Astrocyte (in vitro differentiated cells and primary cell): ENCODE data around the gene CHST11. TPM values are rescaled to one million over a fixed set of nuclear protein-coding genes. Genes with fewer than 3 reads are reported as not detected.

Experiments
- DNase-seq: peaks from one replicate; pipeline ENCODE4 v3.0.0-alpha.2; 2010; ENCODE audit warnings: low read depth
- FAIRE-seq: peaks from 2 replicates; lab custom pipeline; 2011; peaks lifted over from hg19 to GRCh38; lab: Jason Lieb, UNC
- H2AFZ ChIP-seq: 2 replicates; pipeline ENCODE4 v1.6.0; 2012; ENCODE audit warnings: low read depth, low read length, inconsistent platforms
- H3K27ac ChIP-seq: 2 replicates; pipeline ENCODE4 v1.5.1; 2011; ENCODE audit warnings: low read depth, low read length, inconsistent platforms
- H3K27me3 ChIP-seq: 2 replicates; pipeline ENCODE4 v1.6.0; 2011; ENCODE audit warnings: low read length, inconsistent platforms; ENCODE audit not compliant: insufficient read depth
- H3K36me3 ChIP-seq: 2 replicates; pipeline ENCODE4 v1.5.1; 2011; ENCODE audit warnings: low read length, inconsistent platforms; ENCODE audit not compliant: insufficient read depth
- H3K4me1 ChIP-seq: 2 replicates; pipeline ENCODE4 v1.5.1; 2011; ENCODE audit warnings: low read length, inconsistent platforms; ENCODE audit not compliant: insufficient read depth
- H3K4me2 ChIP-seq: 2 replicates; pipeline ENCODE4 v1.6.0; 2012; ENCODE audit warnings: low read length, inconsistent platforms
- H3K4me3 ChIP-seq: 2 replicates; pipeline ENCODE4 v1.5.1; 2011; ENCODE audit warnings: low read depth, mild to moderate bottlenecking, low read length, inconsistent platforms; ENCODE audit not compliant: insufficient read depth
- H3K79me2 ChIP-seq: 2 replicates; pipeline ENCODE4 v1.6.0; 2012; ENCODE audit warnings: mild to moderate bottlenecking, low read length, inconsistent platforms; ENCODE audit not compliant: insufficient read depth
- H3K9ac ChIP-seq: 2 replicates; pipeline ENCODE4 v1.6.0; 2012; ENCODE audit warnings: mild to moderate bottlenecking, low read length, inconsistent platforms
- H3K9me3 ChIP-seq: 2 replicates; pipeline ENCODE4 v1.5.1; 2012; ENCODE audit warnings: low read depth, mild to moderate bottlenecking, low read length, inconsistent platforms; ENCODE audit not compliant: insufficient read depth
- H4K20me1 ChIP-seq: 2 replicates; pipeline ENCODE4 v1.6.0; 2012; ENCODE audit warnings: low read length, inconsistent platforms; ENCODE audit not compliant: insufficient read depth
- H3K27ac Mint-ChIP-seq: one replicate; pipeline ENCODE4 v1.8.0; 2021; ENCODE audit warnings: mild to moderate bottlenecking, mixed read lengths; ENCODE audit not compliant: unreplicated experiment
- H3K27me3 Mint-ChIP-seq: one replicate; pipeline ENCODE4 v1.8.0; 2021; ENCODE audit warnings: low read depth, mixed read lengths; ENCODE audit not compliant: unreplicated experiment
- H3K36me3 Mint-ChIP-seq: one replicate; pipeline ENCODE4 v1.8.0; 2021; ENCODE audit warnings: low read depth, mixed read lengths; ENCODE audit not compliant: unreplicated experiment
- H3K4me1 Mint-ChIP-seq: one replicate; pipeline ENCODE4 v1.8.0; 2021; ENCODE audit warnings: low read depth, mixed read lengths; ENCODE audit not compliant: unreplicated experiment
- H3K4me3 Mint-ChIP-seq: one replicate; pipeline ENCODE4 v1.8.0; 2021; ENCODE audit warnings: mild to moderate bottlenecking, moderate library complexity, mixed read lengths; ENCODE audit not compliant: unreplicated experiment
- H3K9me3 Mint-ChIP-seq: one replicate; pipeline ENCODE4 v1.8.0; 2021; ENCODE audit warnings: mild to moderate bottlenecking, mixed read lengths; ENCODE audit not compliant: unreplicated experiment
- CTCF ChIP-seq: IDR thresholded peaks from 2 replicates; pipeline ENCODE4 v1.5.1; 2011; ENCODE audit warnings: low read depth, mild to moderate bottlenecking, inconsistent platforms, low read length, moderate library complexity; ENCODE audit not compliant: insufficient read depth
- EZH2 ChIP-seq: IDR thresholded peaks from 2 replicates; pipeline ENCODE4 v1.6.1; 2012; ENCODE audit warnings: mild to moderate bottlenecking, low read length, inconsistent platforms; ENCODE audit not compliant: insufficient read depth
- total RNA-seq: library from RNA; stranded (reverse); gene quantifications from 2 replicates; pipeline ENCODE4 v1.2.1, GENCODE V29; 2021

The CHST11 gene
- total RNA-seq, 1 donor from 2014 or later, result 30.2 TPM

- Histone ChIP-seq H2AFZ (no peak overlapping the region), H3K4me2 (no peak overlapping the region), H4K20me1 (no peaks in the 10 kb centered on the region), H3K27ac (no peak overlapping the region), H3K9me3 (no peaks in the 10 kb centered on the region), H3K4me3 (no peak overlapping the region), H3K9ac (no peak overlapping the region), H3K4me1 (no peaks in the 10 kb centered on the region), H3K27me3 (peaks cover 2% of the 10 kb centered on the region), H3K36me3 (no peaks in the 10 kb centered on the region), H3K79me2 (no peaks in the 10 kb centered on the region)
- no peaks in the 10 kb centered on the region for H3K4me1 Mint-ChIP-seq
- TF ChIP-seq EZH2 (no peak), CTCF (no peak)
- FAIRE-seq (no peak), DNase-seq (no peak)
- H3K4me3 Mint-ChIP-seq, result no peak overlapping the region
- H3K27me3 Mint-ChIP-seq, result no peaks in the 10 kb centered on the region
- no peaks in the 10 kb centered on the region for H3K36me3 Mint-ChIP-seq
- H3K27ac Mint-ChIP-seq, result no peak overlapping the region
- peaks cover 8% of the 10 kb centered on the region for H3K9me3 Mint-ChIP-seq
Observed at GRCh38 chr12:104779134-104779533, 322.4 kb downstream of the CHST11 start.

- Histone ChIP-seq H3K27me3 (peaks cover 2% of the 10 kb centered on the region), H2AFZ (no peak overlapping the region), H3K4me1 (no peaks in the 10 kb centered on the region), H3K9me3 (no peaks in the 10 kb centered on the region), H3K4me2 (no peak overlapping the region), H3K9ac (no peak overlapping the region), H3K36me3 (no peaks in the 10 kb centered on the region), H4K20me1 (no peaks in the 10 kb centered on the region), H3K4me3 (no peak overlapping the region), H3K27ac (no peak overlapping the region), H3K79me2 (no peaks in the 10 kb centered on the region)
- no peak for TF ChIP-seq EZH2
- Mint-ChIP-seq H3K27ac (no peak overlapping the region), H3K9me3 (peaks cover 8% of the 10 kb centered on the region), H3K4me3 (no peak overlapping the region), H3K4me1 (no peaks in the 10 kb centered on the region), H3K27me3 (no peaks in the 10 kb centered on the region), H3K36me3 (no peaks in the 10 kb centered on the region)
- FAIRE-seq (no peak), DNase-seq (no peak)
Observed at GRCh38 chr12:104782296-104782695, 325.5 kb downstream of the CHST11 start.

- Histone ChIP-seq H2AFZ (no peak overlapping the region), H3K4me2 (no peak overlapping the region), H3K36me3 (no peaks in the 10 kb centered on the region), H3K9ac (no peak overlapping the region), H3K27ac (no peak overlapping the region), H3K9me3 (no peaks in the 10 kb centered on the region), H3K4me3 (no peak overlapping the region), H3K4me1 (no peaks in the 10 kb centered on the region), H4K20me1 (no peaks in the 10 kb centered on the region), H3K79me2 (no peaks in the 10 kb centered on the region), H3K27me3 (peaks cover 2% of the 10 kb centered on the region)
- Mint-ChIP-seq H3K4me3 (no peak overlapping the region), H3K27ac (no peak overlapping the region), H3K4me1 (no peaks in the 10 kb centered on the region), H3K27me3 (no peaks in the 10 kb centered on the region), H3K36me3 (no peaks in the 10 kb centered on the region), H3K9me3 (peaks cover 8% of the 10 kb centered on the region)
- no peak for FAIRE-seq
- no peak for DNase-seq
- TF ChIP-seq CTCF (no peak), EZH2 (no peak)
Observed at GRCh38 chr12:104784592-104784991, 327.8 kb downstream of the CHST11 start.
